GM10847 (cell line): ENCODE measurements around the gene KRTAP4-4.
"Not testable (repeated sequence)": the region's sequence is repeated elsewhere in the genome, so short reads cannot be mapped to it uniquely, and the experiment has no call there.

ENCODE experiments used
- POLR2A ChIP-seq: IDR thresholded peaks from 2 replicates; pipeline ENCODE4 v1.6.1; 2011; ENCODE audit not compliant: insufficient read length; ENCODE audit errors: extremely low read depth

The KRTAP4-4 gene

DNA sequence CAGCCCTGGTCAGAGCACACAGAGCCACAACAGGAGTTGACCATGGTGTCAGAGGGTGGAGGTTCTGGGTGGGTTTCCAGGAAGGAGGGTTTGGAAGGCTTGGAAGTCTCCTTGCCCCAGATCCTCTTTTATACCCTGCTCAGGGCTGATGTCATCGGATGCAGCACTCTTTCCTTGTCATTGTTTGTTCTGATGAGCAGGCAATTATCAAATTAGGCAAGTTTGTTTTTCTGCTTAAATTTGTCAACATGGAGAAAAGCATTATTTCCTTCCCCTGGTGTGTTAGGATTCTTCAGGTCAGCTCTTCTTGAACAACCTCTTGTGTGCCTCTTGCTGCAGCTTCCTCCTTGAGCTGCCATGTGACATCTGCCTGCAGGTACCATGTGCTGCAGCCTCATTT lies at the start of gene KRTAP4-4:
Gene KRTAP4-4 (minus strand): TSS at position 101 of the 400 bp plus-strand sequence. CDS start 57 bp downstream, at position 44.
- TF ChIP-seq POLR2A, result no peak

DNA sequence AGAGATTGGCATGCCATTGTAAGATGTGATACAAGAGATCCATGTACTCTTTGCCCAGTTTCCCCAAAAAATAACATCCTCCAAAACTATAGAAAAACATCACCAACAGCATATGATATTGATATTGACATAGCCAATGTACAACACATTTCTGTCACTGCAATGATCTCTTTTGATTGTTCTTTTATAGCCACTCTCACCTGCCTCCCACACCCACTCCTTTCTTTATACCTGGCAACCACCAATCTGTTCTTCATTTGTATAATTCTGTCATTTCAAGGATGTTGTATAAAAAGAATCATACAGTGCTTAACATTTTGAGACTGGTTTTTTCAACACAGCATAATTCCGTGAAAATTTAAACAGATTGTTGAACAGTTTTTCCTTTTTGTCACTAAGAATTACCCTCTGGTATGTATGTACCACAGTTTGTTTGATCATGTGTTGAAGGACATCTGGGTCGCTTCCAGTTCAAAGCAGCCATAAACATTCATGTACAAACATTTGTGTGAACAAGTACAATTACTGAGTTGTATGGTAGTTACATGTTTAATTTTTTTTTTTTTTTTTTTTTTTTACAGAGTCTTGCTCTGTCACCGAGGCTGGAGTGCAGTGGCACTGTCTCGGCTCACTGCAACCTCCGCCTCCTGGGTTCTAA lies 39.0 kb upstream of the KRTAP4-4 start:
- no peak for TF ChIP-seq POLR2A

GRCh38 chr17:41196068-41196467 lies 35.5 kb upstream of the KRTAP4-4 start:
- no peak for TF ChIP-seq POLR2A

DNA sequence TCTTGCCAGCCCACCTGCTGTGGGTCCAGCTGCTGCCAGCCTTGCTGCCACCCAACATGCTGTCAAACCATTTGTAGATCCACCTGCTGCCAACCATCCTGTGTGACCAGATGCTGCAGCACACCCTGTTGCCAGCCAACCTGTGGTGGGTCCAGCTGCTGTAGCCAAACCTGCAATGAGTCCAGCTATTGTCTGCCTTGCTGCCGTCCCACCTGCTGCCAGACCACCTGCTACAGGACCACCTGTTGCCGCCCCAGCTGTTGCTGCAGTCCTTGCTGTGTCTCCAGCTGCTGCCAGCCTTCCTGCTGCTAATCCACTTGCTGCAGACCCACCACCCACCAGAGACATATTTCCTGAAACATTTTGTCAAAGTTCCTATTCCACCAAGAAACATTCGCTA lies 29.8 kb upstream of the KRTAP4-4 start:
- TF ChIP-seq POLR2A, result no peak

DNA sequence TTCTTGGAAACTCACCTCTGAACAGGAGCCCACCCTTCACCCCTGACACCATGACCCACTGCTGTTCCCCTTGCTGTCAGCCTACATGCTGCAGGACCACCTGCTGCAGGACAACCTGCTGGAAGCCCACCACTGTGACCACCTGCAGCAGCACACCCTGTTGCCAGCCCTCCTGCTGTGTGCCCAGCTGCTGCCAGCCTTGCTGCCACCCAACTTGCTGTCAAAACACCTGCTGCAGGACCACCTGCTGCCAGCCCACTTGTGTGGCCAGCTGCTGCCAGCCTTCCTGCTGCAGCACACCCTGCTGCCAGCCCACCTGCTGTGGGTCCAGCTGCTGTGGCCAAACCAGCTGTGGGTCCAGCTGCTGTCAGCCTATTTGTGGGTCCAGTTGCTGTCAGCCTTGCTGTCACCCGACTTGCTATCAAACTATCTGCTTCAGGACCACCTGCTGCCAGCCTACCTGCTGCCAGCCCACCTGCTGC lies 29.3 kb upstream of the KRTAP4-4 start, which contains the start of gene KRTAP9-1:
Gene KRTAP9-1 (plus strand): TSS at position 51 of the 482 bp plus-strand sequence. CDS start 0 bp downstream, at position 51.
- TF ChIP-seq POLR2A, result not testable (repeated sequence)

DNA sequence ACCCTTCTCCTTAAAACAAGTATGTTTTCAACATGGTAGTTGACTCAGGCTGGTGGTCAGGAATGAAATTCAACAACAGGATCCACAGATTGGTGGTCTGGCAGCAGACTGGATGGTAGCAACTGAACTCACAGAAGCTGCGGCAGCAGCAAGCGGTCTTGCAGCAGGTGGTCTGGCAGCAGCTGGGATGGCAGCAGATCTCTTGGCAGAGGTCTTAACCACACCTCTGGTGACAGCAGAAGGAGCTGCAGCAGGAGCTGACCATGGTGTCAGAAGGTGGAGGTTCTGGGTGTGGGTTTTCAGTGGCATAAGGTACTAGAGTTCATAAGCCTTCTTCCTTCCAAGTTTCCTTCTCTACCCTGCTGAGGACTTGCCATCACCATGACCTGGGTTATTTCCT lies 26.3 kb upstream of the KRTAP4-4 start:
- no peak for TF ChIP-seq POLR2A

DNA sequence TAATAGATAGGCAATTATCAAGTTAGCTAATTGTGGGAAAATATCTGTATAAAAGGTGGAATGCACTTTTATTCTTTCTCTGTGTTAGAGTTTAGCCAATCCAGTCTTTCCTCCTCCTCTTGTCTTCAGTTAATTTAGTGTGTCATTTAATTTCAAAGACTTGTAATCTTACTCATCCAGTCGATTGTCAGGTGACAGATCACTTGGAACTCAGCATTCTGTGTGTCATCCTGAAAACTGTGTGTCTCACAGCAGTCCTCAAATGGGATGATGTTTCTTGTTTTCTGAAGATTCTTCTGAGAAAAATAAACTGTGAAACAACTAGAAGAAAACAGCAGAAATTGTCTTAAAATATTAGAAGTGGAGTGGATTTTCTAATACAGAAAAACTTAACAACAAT lies 24.5 kb upstream of the KRTAP4-4 start:
- TF ChIP-seq POLR2A, result no peak

GRCh38 chr17:41184480-41184961 lies 24.0 kb upstream of the KRTAP4-4 start, which contains the start of gene KRTAP4-1:
KRTAP4-1 (minus strand) TSS chr17:41184911; CDS start chr17:41184854, 57 bp downstream.
- TF ChIP-seq POLR2A, result no peak

GRCh38 chr17:41178843-41179616 lies 18.5 kb upstream of the KRTAP4-4 start:
- no peak for TF ChIP-seq POLR2A

DNA sequence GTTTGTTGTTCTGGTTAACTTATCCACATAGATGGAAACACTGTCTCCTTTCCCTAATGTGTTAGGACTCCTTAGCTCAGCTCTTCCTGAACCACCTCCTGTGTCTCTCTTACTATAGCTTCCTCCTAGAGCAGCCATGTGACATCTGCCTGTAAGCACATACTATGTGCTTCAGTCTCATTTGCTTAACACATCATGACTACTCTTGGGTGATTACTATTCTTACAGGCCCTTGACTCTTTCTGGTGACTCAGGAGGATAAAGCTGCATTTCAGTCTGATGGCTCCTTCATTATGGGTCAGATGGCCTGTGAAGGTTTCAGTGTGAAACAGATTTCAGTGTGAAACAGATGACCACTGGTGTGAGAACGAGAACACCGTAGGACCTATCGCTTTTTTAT lies 17.8 kb upstream of the KRTAP4-4 start:
- TF ChIP-seq POLR2A, result no peak

DNA sequence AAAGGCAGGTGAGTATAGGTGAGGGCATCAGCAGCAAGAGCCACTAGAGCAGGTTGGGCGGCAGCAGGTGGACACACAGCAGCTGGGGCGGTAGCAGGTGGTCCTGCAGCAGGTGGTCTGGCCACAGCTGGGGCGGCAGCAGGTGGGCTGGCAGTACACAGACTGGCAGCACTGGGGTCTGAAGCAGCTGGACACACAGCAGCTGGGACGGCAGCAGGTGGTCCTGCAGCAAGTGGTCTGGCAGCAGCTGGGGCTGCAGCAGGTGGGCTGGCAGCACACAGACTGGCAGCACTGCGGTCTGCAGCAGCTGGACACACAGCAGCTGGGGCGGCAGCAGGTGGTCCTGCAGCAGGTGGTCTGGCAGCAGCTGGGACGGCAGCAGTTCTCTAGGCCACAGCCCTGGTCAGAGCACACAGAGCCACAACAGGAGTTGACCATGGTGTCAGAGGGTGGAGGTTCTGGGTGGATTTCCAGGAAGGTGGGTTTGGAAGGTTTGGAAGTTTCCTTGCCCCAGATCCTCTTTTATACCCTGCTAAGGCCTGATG lies 17.3 kb upstream of the KRTAP4-4 start, which contains the start of gene KRTAP4-2:
Gene KRTAP4-2 (minus strand): TSS at position 495 of the 545 bp plus-strand sequence. CDS start 57 bp downstream, at position 438.
- no peak for TF ChIP-seq POLR2A

GRCh38 chr17:41176744-41177387 lies 16.3 kb upstream of the KRTAP4-4 start:
- no peak for TF ChIP-seq POLR2A

DNA sequence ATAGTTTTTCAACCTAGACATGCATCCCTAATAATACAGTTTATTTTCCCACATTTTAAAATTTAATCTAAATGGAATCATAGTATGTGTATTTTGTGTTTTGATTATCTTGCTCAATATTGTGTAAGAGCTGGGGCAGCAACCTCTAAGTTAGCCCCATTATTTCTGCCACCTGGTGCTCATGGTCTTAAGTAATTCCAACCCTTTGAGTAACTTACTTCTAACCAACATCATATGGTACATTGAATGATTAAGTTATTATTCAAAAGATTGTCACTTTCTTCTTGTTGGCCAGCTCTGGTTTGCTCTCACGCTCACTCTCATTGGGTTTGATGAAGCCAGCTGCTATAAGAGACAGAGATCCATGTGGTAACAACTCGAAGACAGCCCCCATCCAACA lies 11.3 kb upstream of the KRTAP4-4 start:
- no peak for TF ChIP-seq POLR2A

DNA sequence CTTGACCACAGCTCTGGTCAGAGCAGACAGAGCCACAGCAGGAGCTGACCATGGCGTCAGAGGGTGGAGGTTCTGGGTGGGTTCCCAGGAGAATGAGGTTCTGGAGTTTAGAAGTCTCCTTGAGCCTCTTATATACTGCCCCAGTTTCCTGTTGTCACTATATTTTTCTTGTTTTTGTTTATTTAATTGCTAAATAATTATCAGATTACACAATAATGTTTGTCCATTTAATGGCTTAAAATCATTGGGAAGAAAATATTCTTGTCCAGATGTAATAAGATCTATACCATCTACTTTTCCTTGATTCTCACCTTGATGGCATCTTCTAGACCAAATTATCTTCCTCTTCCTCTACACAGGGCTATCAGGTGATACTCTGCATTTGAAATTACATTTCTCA lies 7.6 kb upstream of the KRTAP4-4 start, which contains the start of gene KRTAP4-3:
Gene KRTAP4-3 (minus strand): TSS at position 101 of the 400 bp plus-strand sequence. CDS start 49 bp downstream, at position 52.
- no peak for TF ChIP-seq POLR2A

DNA sequence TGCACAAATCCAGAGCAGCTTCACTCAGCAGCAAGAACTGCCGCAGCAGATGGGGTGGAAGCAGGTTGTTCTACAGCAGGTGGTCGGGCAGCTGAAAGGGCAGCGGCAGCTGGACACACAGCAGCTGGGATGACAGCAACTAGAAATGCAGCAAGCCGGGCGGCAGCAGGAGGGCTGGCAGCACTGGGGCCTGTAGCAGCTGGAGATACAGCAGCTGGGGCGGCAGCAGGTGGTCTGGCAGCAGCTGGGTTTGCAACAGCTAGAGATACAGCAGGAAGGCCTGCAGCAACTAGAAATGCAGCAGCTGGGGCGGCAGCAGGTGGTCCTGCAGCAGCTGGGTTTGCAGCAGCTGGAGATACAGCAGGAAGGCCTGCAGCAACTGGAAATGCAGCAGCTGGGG lies 7.0 kb upstream of the KRTAP4-4 start:
- no peak for TF ChIP-seq POLR2A
